Epidermal melanocyte (primary cell): Measurements from ENCODE around the gene GNA14.

Experiments
- DNase-seq: peaks from one replicate; pipeline ENCODE4 v3.0.0; 2011; ENCODE audit warnings: low spot score; ENCODE audit not compliant: insufficient read length

GNA14 gene

GRCh38 chr9:77543131-77543822, 104.8 kb downstream of the GNA14 start:
- no peak for DNase-seq

GRCh38 chr9:77541600-77541999, 106.5 kb downstream of the GNA14 start:
- no peak for DNase-seq

DNA sequence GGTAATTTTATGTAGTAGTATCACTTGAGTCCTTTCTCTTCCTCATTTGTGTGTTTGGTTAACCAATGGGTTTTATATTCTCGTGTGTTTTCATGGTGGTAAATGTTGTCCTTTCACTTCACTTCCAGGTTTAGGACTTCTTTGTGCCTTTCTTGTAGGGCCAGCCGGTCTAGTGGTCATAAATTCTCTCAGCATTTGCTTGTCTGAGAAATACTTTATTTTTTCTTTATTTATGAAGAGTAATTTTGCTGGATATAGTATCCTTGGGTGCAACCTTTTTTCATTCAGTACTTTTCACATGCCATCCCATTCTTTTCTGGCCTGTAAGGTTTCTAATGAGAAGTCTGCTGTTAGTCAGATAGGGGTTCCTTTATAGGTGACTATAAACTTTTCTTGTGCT, 107.1 kb downstream of the GNA14 start:
- no peak for DNase-seq

DNA sequence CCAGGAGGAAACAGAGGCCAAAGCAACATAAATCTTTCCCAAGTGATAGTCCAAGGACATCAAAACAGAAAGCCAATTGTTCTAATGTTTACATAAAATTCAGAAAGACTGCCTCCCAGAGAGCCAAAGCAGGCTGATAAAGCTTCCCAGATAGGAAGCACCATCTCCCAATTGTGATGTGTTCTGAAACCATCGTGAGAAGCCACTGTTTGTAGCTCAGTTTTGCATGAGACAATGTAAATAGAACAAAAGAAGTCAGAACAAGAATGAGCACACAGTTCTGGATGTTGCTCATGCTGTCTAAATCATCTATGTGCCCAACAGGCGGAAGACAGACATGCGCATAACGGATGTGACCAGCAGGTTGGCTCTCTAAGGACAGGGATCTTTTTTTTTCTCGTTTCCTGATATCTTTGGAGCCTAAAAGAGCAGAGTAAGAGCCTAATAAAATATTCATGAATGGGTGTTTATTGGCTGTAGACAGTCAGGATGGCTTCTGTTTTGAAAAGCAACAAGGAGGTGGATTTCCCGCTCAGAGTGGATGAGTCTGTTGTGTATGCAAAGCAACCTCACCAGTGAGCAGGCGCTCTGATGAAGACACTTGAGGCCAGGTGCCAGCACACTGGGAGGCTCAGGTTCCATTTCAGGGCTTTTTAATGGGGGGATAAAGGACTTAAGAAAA, 113.6 kb downstream of the GNA14 start:
- DNase-seq = no peak

GRCh38 chr9:77533671-77534070, 114.5 kb downstream of the GNA14 start:
- no peak for DNase-seq

DNA sequence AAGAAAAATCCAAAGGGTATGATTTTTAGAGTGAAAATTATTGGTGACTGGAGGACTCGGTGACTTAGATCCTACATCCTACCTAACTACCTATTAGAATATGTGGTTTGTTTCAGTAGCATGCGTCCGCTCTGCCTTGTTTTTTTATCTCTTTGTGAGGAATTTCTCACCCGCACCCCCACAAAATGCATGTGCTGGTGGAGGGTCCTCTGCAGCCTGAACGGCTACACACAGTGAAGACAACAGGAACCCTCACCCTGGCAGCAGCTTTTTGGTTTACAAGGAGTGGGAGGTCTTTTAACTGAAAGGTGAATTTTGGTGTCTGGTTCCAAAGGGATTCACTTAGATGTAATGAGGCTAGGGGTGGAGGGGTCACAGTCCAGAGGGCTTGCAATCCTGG, 115.5 kb downstream of the GNA14 start:
- no peak for DNase-seq

DNA sequence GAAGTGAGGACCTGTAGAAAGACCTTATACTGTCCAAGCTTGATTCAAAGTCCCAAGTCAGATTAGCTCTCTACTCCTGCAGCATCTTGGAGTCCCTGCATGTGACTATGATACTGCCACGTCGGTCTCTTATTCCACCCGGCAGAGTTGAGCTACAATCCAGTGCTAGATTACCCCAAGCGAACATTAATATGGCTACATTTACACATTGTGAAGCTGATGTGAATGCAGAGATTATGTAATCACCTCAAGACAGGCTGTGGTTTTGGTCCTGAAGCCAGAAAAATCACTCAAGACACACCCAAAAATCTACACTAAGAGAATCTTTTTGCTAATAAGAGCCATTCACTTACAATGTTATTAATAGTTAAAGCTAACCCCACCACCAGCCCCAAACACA, 116.7 kb downstream of the GNA14 start:
- DNase-seq = no peak

- DNase-seq = no peak
Measured at GRCh38 chr9:77523891-77524290, 124.2 kb downstream of the GNA14 start.

GRCh38 chr9:77521091-77521490, 127.0 kb downstream of the GNA14 start:
- DNase-seq = no peak

DNA sequence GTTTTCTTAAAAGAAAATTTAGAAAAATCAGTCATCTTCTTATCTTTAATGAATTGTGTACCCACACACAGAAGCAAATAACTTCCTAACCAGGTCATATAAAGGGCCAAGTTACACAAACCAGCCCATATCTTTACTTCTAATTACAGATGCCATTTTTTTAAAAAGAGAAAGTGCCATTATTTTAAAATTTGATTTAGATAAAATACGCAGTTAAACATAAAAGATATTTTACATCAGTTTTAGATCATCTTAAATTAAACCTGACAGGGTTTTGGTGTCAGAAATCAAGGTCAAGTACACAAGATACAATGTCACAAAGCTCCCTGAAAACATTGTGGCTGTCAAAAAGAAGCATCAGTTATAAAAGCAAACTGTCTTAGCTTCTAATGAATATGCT, 129.4 kb downstream of the GNA14 start:
- DNase-seq = no peak

GRCh38 chr9:77516781-77517180, 131.3 kb downstream of the GNA14 start:
- DNase-seq = no peak

- no peak for DNase-seq
Measured at GRCh38 chr9:77514886-77515711, 133.0 kb downstream of the GNA14 start.

- no peak for DNase-seq
Measured at GRCh38 chr9:77513457-77513856, 134.7 kb downstream of the GNA14 start.

DNA sequence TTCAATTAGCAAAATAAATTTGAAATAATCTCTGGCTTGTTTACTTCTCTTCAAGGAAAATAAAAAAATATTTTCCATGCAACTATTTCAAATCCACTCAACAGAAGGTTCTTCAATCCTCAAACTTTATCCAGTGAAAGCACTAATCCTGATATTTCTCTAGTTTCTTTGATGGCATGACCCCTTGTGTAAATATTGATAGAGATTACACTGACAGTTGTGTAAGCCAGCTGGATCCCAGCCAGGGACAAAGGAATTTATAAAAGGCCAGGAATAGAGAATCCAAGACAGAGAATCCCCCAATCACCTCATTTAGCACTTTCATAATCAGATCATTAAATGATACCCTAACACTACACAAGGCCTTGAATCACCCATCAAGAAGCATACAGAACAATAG, 135.2 kb downstream of the GNA14 start:
- no peak for DNase-seq

- DNase-seq = no peak
Measured at GRCh38 chr9:77511525-77511924, 136.6 kb downstream of the GNA14 start.

GRCh38 chr9:77510666-77511065, 137.5 kb downstream of the GNA14 start:
- DNase-seq = no peak

DNA sequence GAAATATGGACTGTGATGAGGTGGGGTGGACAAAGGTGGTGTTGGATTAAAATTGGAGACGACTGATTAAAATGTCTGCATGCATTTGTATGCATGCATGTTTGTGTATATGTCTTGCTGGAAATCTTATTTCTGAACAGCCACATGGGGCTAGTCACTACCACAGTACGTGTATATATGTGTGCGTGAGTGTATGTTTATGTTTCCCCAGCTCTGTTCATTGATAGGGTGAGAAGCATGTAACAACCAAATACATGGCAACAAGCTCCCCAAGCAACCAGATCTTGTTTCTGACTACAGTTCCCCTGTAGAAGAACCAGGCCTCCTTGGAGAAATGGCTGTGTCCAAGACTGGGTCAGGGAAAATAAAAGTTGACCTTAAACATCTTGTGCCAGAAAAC, 139.7 kb downstream of the GNA14 start:
- no peak for DNase-seq

GRCh38 chr9:77507212-77507961, 140.7 kb downstream of the GNA14 start:
- no peak for DNase-seq

GRCh38 chr9:77505232-77505631, 142.9 kb downstream of the GNA14 start:
- DNase-seq = no peak

DNA sequence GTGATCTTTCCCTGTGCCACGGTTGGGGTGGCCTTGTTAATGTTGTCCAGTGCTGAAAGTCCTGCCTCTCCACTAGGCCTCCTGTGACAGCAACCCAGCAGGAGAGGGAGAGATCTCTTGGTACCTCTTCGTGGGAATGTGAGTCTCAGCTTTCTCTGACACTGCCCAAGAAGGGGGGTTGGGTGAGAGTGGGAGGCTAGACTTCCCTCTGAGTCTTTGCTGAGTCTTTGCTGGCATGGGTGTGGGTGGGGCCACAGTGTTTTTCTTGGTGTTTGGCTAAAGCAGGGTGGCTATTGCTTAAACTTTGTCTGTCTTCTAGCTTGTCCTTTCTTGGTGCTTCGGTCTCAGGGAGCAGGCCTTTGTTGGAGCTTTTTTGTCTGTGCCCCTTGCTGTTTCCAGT, 145.6 kb downstream of the GNA14 start:
- DNase-seq = no peak

- DNase-seq = no peak
Measured at GRCh38 chr9:77498891-77499290, 149.2 kb downstream of the GNA14 start.
